22Rv1 (cell line): ENCODE results near the gene POLR1G.
"Not testable (repeated sequence)": the region's sequence is repeated elsewhere in the genome, so short reads cannot be mapped to it uniquely, and the experiment has no call there.

ENCODE experiments used
- ZFX ChIP-seq: fragments of 450-650 bp; IDR thresholded peaks from 2 replicates; pipeline ENCODE4 v1.6.1; 2017; ENCODE audit warnings: antibody characterized with exemption, borderline replicate concordance
- TF ChIP-seq, protein P1 (sequence below): fragments of 450-650 bp; IDR thresholded peaks from 2 replicates; pipeline ENCODE4 v1.5.1; 2017; ENCODE audit warnings: mild to moderate bottlenecking

DNA sequence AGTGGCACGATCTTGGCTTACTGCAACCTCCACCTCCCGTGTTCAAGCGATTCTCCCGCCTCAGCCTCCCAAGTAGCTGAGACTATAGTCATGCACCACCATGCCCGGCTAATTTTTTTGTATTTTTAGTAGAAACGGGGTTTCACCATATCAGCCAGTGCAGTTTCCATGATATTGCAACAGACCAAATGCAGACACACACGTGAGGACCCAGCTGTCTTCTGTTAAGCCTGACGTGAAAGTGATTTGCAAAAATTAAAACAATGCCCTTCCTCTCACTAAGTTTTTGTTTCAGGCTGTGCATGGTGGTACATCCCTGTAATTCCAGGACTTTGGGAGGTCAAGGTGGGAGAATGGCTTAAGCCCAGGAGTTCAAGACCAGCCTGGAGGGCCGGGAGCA is 24.6 kb downstream of the POLR1G start:
- TF ChIP-seq, protein P1, sequence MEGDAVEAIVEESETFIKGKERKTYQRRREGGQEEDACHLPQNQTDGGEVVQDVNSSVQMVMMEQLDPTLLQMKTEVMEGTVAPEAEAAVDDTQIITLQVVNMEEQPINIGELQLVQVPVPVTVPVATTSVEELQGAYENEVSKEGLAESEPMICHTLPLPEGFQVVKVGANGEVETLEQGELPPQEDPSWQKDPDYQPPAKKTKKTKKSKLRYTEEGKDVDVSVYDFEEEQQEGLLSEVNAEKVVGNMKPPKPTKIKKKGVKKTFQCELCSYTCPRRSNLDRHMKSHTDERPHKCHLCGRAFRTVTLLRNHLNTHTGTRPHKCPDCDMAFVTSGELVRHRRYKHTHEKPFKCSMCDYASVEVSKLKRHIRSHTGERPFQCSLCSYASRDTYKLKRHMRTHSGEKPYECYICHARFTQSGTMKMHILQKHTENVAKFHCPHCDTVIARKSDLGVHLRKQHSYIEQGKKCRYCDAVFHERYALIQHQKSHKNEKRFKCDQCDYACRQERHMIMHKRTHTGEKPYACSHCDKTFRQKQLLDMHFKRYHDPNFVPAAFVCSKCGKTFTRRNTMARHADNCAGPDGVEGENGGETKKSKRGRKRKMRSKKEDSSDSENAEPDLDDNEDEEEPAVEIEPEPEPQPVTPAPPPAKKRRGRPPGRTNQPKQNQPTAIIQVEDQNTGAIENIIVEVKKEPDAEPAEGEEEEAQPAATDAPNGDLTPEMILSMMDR, result not testable (repeated sequence)
- not testable (repeated sequence) for TF ChIP-seq ZFX
